HG02610 (cell line): Measurements from ENCODE around the gene ITPKC.

Experiments
- ATAC-seq: cut with Tn5 transposase; IDR thresholded peaks from one replicate; pipeline ENCODE4 v1.9.1; 2021; ENCODE audit warnings: mild to moderate bottlenecking, moderate library complexity; ENCODE audit not compliant: unreplicated experiment

Gene ITPKC

GRCh38 chr19:40690050-40690692 lies 26.7 kb upstream of the ITPKC start, which contains the start of gene NUMBL:
NUMBL (minus strand) TSS chr19:40690651; CDS start chr19:40690483, 168 bp downstream.
- no peak for ATAC-seq

DNA sequence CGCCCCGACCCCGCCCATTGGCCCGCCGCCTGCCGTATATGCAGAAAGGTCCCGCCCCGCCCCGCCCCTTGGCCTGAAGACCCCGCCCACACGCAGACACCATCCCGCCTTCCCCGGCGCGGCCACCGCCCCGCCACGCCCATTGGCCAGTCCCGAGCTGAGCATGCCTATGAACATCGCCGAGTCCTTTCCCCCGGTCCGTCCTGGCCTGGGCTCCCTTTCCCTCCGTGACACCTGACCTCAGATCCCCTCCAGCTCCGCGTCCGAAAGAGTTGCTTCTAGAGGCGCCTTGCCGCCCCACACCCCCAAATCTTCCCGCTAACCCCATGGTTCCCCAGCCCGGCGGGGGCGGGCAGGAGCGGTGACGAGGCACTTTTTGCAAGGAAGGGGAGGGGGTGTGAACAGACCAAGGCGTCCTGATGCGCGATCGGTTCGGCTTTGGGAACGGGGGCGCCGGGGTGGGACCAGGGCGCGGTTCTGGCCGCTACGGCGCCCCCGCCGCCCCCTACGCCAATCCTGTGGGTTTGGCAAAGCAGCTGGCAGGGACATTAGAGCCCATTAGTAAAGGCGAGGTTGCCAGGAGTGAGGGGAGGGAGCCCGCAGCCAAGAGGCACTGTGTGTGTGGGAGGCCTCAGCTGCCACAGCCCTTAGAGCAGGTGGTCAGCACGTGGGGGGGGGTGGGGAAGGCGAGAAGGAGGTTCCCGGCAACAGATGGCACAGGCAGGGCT lies 26.1 kb upstream of the ITPKC start:
- ATAC-seq, result peak; percentile 56

DNA sequence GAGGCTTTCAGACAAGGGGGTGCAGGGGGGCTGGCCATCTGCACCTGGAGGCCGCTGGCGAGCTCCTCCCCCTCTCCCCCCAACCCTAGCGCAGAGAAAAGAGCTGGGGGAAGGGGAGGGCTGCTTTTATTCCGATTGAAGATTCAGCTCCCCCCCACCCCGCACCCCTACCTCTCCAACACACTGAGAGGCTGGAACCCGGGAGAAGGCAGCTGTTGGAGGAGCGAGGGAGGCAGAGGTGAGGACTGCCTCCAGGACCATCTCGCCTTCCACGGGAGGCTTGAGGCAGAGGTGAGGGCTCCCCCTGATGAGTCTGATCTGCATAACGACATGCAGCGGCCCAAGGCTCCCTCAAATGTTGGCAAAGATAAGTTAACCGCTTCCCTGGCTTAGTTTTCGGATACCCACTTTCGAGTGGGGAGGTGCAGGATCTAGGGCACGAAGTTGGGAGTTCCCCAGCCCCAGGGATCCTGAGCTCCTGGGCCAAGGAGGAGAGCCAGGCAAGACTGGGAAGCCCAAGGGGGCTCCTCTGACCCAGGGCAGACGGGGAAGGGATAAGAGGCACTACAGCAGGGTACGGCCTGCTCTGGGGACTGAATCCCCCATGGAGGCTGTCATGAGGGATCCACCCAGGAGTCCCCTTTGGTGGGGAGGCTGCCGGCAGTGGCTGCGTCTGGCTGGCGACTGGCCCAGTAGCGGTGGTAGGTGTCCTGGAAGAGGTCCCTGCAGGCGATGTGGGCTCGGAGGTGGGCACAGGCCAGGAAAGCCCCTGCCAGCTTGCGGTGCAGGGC lies 25.3 kb upstream of the ITPKC start:
- ATAC-seq, result no peak

GRCh38 chr19:40692212-40692551 lies 24.7 kb upstream of the ITPKC start:
- no peak for ATAC-seq

GRCh38 chr19:40693150-40693788 lies 23.6 kb upstream of the ITPKC start:
- ATAC-seq, result no peak

- no peak for ATAC-seq
Measured at GRCh38 chr19:40693896-40694295, 23.0 kb upstream of the ITPKC start.

DNA sequence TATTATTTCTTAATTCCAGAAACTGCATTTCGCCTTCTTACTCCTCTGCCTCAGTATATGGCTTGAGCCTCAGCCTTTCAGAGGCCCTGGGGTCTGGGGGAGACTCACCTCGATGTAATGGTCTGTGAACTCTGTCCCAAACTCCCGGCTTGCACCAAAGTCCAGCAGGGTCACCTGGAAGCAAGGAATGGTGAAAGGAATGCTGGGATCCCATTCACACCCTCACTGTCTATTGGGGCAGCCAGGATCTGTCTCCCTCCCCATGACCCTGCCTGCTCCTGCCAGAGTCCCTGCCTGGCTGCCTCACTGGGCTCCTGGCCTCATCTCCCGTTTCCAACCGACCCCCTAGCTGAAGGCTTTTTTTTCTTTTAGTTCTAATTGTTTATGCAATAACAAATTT lies 21.0 kb upstream of the ITPKC start:
- ATAC-seq, result no peak

- ATAC-seq, result no peak
Measured at GRCh38 chr19:40697007-40697406, 19.9 kb upstream of the ITPKC start.

DNA sequence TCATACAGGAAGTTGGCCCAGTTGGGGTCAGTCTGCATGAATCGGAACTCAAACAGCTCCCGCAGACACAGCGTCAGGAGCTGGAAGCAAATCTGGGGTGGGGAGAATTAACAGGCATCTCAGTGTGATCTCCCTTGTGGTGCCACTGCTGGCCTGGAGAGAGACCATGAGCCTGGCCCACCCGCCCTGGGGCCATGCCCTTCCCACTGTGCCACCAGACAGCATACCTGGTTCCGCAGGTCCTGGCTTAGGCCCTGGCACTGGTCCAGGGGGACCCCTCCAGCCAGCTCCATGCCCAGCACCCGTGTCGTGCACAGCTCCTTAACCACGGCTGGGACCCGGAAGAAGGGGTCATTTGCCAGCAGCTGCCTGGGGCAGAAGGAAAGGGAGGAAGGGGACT lies 16.8 kb upstream of the ITPKC start:
- no peak for ATAC-seq

DNA sequence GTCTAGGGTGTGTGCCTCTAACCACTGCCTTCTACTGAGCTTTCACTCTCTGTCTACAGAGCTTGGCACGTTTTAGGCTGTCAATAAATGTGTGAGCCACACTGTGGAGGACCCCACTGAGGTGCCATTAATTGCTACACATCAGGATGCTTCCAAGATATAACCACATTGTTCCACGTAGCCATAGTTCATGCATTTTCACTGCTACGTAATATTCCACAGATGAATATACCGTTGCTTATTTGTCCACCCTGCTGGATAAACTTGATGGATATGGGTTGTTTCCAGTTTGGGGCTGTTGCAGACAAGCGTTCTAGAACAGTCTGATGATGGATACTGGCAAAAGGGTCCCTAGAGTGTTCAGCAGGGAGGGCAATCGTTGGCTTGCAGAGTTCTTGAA lies 15.2 kb upstream of the ITPKC start:
- ATAC-seq, result no peak

DNA sequence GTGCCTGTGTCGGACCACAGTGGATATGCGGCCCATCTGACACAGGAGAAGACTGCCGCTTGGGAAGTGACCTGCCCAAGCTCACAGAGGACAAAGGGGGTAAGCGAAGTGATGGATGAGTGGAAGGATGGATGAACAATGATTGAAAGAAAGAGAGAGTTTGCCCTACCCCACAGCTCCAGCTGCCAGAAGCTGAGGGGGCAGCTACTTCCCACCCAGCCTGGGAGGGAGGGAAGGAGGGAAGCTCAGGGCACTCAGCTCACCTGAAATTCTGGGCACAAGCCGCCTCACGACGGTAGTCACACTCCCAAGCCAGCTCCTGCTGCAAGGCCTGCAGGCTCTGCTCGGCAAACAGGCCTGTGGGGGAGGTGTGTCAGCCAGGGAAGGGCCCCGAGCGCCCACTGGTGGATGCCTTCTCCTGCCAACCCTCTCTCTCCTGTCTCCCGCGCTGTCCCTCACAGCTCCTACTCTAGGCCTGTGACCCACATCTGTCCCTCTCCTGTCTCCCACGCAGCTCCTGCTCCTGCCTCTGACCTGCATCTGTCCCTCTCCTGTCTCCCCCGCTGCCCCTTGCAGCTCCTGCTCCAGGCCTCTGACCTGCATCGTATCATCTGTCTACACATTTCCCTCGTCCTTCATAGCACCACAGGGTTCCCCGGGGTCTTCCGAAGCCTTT lies 14.4 kb upstream of the ITPKC start:
- ATAC-seq, result no peak

DNA sequence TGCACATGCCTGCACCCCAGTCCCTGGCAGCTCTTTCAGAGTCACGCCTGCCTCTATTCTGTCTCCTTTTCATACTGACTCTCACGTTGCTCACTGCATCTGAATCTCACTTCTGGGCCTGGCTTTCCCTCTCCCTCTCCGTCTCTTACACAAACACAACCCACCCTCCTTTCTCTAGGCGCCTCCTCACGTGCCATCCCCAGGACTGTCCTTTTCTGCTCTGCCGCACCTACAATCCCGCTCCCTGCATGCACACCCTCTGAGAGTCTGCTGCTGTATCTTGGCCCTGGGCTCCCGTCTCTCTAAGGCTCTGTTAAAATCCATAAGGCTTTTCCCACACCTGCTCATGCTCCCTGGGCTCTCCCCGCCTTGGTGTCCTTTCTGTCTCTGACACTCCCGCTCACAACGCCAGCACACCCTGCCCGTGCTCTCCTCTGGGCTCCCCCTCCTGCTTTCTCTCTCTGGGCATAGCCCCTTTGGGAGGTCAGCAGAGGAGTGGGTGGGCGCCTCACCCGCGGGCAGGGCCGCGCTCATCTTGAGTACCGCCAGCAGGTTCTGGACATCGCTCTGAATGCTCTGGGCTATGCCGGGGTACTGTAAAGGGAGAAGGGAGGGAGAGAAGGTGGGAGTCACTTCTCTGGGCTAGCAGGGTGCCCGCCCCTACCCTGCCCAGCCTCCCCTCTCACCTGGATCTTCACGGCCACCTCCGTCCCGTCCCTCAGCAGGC lies 13.7 kb upstream of the ITPKC start:
- no peak for ATAC-seq

DNA sequence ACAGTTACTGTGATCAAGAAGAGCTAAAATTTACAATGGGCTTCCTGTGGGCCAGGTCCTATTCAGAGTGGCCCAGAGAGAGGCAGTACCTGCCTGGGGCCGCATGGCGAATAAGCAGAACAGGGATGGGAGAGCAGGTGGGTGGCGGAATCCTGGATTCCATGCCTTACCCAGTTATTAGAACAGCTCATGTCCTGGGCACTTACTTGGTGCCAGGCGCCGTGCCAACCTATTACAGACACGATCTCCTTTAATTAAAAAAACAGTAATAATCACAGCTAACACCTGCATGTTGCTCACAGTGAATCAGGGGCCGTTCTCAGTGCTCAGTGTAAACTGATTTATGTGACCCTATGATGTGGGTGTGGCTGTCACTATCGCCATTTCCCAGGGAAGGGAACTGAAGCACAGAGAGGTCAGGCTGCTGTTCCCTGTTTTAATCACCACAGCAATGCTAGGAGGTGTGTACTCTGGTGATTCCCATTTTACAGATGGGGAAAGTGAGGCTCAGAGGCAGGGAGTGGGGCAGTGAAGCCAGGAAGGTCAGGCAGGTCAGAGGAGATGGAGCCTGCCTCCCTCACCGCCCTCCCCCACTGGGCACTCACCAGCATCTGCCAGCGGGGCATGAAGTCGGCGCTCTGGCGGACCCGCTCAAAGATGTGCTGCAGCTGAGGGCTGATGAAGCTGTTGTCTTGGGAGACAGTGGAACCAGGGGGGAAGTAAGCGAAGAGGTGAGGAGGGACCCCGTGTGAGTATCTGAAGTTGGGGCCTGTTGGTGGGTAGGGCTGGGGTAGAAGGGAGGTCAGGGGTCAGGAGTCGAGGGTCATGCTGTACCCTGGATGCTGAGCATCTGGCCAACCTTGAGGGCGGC lies 12.2 kb upstream of the ITPKC start:
- no peak for ATAC-seq

GRCh38 chr19:40705362-40705651 lies 11.6 kb upstream of the ITPKC start:
- ATAC-seq, result no peak

GRCh38 chr19:40705950-40706619 lies 10.8 kb upstream of the ITPKC start:
- ATAC-seq, result no peak

- no peak for ATAC-seq
Measured at GRCh38 chr19:40707615-40708014, 9.3 kb upstream of the ITPKC start.

DNA sequence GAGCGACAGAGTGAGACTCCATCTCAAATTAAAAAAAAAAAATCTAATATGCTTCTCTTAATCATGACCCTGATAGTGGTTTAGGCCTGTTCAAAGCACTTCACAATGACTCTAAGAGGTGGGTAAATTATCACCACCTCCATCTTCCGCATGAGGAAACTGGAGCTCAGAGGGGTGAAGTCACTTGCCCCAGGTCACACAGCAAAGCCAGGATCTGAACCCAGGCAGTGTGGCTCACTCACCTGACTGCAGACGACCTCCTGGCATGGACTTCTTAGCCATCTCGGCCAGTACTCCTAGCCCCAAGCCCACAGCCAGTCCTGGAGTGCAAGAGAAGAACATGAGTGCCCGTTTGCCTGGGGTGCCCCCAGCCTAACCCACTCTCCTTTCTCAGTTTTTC lies 7.1 kb upstream of the ITPKC start:
- no peak for ATAC-seq

DNA sequence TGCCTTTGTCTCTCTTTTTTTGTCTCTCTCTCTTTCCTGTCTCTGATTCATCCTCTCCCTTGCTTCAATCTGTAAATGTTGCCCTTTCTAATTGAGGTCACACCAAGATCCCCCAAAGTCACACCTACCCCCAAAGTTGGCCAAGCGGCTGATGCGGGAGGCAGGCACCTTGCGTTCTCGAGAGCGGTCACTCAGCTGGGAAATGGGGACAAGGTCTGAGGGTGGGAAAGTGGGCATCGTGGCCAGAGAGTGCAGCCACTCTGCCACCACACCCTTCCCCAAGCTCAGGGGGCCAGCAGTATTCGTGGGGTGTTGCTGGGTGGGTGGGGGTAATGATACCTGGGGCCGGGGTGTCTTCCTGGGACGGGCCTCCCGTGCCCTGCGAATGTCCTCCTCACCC lies 3.0 kb upstream of the ITPKC start:
- ATAC-seq, result no peak
